ENCODE data around the gene C10orf62. TPM values are rescaled to one million over a fixed set of nuclear protein-coding genes. Genes with fewer than 3 reads are reported as not detected.

C10orf62 gene
- total and polyA plus RNA-seq, 2 of the 13 experiments (the other 11 are each of a cell fraction or from before 2014, with no cell fraction given): 0.61 to 1.6 TPM

DNA sequence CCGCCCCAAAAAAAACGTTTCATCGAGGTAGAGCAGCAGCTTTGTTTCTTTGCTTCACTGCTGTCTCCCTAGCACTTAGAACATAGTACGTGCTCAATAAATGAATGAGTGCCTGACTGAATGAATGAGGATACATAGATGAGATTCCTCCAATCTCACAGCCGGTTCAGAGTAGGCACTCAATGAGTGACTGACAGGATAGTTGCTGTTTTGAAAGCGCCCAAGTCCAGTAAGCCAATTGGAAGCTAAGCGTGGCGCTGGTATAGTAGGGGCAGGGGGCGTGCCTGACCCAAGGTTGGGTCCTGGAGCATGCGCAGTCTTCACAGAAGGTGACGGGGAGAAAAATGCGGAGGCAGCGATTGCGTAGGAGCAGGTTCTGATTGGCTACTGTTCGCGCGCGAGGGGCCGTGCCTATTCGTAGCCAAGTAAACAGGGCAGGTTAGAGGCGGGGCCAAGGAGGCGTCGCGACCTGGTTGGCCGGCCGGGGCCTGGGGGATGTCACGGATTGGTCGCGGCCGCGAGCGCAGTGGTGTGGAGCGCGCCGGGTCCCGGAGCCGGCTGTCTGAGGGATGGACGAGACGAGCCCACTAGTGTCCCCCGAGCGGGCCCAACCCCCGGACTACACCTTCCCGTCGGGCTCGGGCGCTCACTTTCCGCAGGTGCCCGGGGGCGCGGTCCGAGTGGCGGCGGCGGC lies 50.8 kb downstream of the C10orf62 start, which contains the start of gene PI4K2A (continued):
- TF ChIP-seq ERF (CRISPR knock-in tag; IDR thresholded peaks at IDR 0.05): peak; percentile 82; the same call in 1 of the 2 replicates
- TF ChIP-seq YEATS2 (CRISPR knock-in tag; IDR thresholded peaks at IDR 0.05; ENCODE audit: borderline replicate concordance): peak; percentile 39; the same call in 1 of the 2 replicates
- TF ChIP-seq, protein P1, sequence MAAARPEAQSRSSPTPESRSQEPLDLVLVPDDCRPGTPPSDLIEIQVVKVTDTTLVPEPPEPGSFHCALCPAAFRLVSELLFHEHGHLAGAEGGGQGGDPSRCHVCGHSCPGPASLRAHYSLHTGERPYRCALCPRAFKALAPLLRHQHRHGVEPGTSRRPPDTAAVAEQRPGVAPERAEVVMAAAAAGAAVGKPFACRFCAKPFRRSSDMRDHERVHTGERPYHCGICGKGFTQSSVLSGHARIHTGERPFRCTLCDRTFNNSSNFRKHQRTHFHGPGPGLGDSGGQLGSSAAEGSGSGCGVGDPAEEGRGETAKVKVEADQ (CRISPR knock-in tag; IDR thresholded peaks at IDR 0.05; ENCODE audit: borderline replicate concordance): no peak
- TF ChIP-seq PLRG1 (conservative IDR thresholded peaks at IDR 0.05): no peak
- TF ChIP-seq ELF4 (CRISPR knock-in tag; IDR thresholded peaks at IDR 0.05; ENCODE audit: borderline replicate concordance): no peak
- TF ChIP-seq ZNF563 (CRISPR knock-in tag; IDR thresholded peaks at IDR 0.05): peak; percentile 69
- TF ChIP-seq, protein P2, sequence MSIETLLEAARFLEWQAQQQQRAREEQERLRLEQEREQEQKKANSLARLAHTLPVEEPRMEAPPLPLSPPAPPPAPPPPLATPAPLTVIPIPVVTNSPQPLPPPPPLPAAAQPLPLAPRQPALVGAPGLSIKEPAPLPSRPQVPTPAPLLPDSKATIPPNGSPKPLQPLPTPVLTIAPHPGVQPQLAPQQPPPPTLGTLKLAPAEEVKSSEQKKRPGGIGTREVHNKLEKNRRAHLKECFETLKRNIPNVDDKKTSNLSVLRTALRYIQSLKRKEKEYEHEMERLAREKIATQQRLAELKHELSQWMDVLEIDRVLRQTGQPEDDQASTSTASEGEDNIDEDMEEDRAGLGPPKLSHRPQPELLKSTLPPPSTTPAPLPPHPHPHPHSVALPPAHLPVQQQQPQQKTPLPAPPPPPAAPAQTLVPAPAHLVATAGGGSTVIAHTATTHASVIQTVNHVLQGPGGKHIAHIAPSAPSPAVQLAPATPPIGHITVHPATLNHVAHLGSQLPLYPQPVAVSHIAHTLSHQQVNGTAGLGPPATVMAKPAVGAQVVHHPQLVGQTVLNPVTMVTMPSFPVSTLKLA (IDR thresholded peaks at IDR 0.05): peak; percentile 86
- TF ChIP-seq RFXANK (CRISPR knock-in tag; IDR thresholded peaks at IDR 0.05): peak; percentile 87; the same call in 1 of the 2 replicates
- no peak for TF ChIP-seq ZBTB21 (CRISPR knock-in tag; IDR thresholded peaks at IDR 0.05)
- peak; percentile 56; the same call in 1 of the 2 replicates for TF ChIP-seq ZNF451 (CRISPR knock-in tag; IDR thresholded peaks at IDR 0.05)
- TF ChIP-seq, protein P3, sequence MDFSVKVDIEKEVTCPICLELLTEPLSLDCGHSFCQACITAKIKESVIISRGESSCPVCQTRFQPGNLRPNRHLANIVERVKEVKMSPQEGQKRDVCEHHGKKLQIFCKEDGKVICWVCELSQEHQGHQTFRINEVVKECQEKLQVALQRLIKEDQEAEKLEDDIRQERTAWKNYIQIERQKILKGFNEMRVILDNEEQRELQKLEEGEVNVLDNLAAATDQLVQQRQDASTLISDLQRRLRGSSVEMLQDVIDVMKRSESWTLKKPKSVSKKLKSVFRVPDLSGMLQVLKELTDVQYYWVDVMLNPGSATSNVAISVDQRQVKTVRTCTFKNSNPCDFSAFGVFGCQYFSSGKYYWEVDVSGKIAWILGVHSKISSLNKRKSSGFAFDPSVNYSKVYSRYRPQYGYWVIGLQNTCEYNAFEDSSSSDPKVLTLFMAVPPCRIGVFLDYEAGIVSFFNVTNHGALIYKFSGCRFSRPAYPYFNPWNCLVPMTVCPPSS (IDR thresholded peaks at IDR 0.05): no peak
- peak; percentile 46; the same call in 1 of the 2 replicates for TF ChIP-seq CHD4 (IDR thresholded peaks at IDR 0.05; ENCODE audit: borderline replicate concordance, low read length)
- peak; percentile 80 for TF ChIP-seq SP4 (CRISPR knock-in tag; IDR thresholded peaks at IDR 0.05)
- TF ChIP-seq, protein P4, sequence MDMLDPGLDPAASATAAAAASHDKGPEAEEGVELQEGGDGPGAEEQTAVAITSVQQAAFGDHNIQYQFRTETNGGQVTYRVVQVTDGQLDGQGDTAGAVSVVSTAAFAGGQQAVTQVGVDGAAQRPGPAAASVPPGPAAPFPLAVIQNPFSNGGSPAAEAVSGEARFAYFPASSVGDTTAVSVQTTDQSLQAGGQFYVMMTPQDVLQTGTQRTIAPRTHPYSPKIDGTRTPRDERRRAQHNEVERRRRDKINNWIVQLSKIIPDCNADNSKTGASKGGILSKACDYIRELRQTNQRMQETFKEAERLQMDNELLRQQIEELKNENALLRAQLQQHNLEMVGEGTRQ (IDR thresholded peaks at IDR 0.05; ENCODE audit: low read depth, low read length): no peak
- TF ChIP-seq, protein P4 (CRISPR knock-in tag; IDR thresholded peaks at IDR 0.05; ENCODE audit: borderline replicate concordance): no peak
- peak; percentile 8; the same call in 1 of the 2 replicates for TF ChIP-seq SP5 (CRISPR knock-in tag; IDR thresholded peaks at IDR 0.05; ENCODE audit: borderline replicate concordance, low read depth)
- TF ChIP-seq HOXA9 (CRISPR knock-in tag; IDR thresholded peaks at IDR 0.05; ENCODE audit: borderline replicate concordance): no peak
- TF ChIP-seq ZNF619 (CRISPR knock-in tag; IDR thresholded peaks at IDR 0.05): no peak
- 0 out of 2 replicates have a peak, but pooled peaks have one; percentile 46 for TF ChIP-seq PAX8 (CRISPR knock-in tag; IDR thresholded peaks at IDR 0.05; ENCODE audit: borderline replicate concordance)
- TF ChIP-seq POGZ (CRISPR knock-in tag; IDR thresholded peaks at IDR 0.05): peak; percentile 75
- TF ChIP-seq, protein P5, sequence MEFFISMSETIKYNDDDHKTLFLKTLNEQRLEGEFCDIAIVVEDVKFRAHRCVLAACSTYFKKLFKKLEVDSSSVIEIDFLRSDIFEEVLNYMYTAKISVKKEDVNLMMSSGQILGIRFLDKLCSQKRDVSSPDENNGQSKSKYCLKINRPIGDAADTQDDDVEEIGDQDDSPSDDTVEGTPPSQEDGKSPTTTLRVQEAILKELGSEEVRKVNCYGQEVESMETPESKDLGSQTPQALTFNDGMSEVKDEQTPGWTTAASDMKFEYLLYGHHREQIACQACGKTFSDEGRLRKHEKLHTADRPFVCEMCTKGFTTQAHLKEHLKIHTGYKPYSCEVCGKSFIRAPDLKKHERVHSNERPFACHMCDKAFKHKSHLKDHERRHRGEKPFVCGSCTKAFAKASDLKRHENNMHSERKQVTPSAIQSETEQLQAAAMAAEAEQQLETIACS (CRISPR knock-in tag; IDR thresholded peaks at IDR 0.05): no peak
- no peak for TF ChIP-seq ZNF329 (CRISPR knock-in tag; IDR thresholded peaks at IDR 0.05; ENCODE audit: low read depth)
- peak; percentile 96 for TF ChIP-seq FOXK1 (CRISPR knock-in tag; IDR thresholded peaks at IDR 0.05; ENCODE audit: borderline replicate concordance, low read depth)
- TF ChIP-seq NR2C2 (CRISPR knock-in tag; IDR thresholded peaks at IDR 0.05; ENCODE audit: borderline replicate concordance): peak; percentile 94
